GM13976 (cell line): ENCODE measurements around the gene CASP1.
"Not testable (repeated sequence)": the region's sequence is repeated elsewhere in the genome, so short reads cannot be mapped to it uniquely, and the experiment has no call there.

ENCODE experiments used
- DNase-seq: peaks from one replicate; pipeline ENCODE4 v3.0.0; 2012; ENCODE audit warnings: low spot score
- CTCF ChIP-seq: IDR thresholded peaks from 2 replicates; pipeline ENCODE4 v1.5.1; 2012; ENCODE audit warnings: borderline replicate concordance, mild to moderate bottlenecking; ENCODE audit not compliant: insufficient read depth; ENCODE audit errors: extremely low read depth, missing control alignments, control extremely low read depth
- in situ Hi-C: fragments of 300-500 bp; cut with MboI; formaldehyde crosslinking; loops from one replicate; pipeline ENCODE4 v1.12.0; 2022; ENCODE audit warnings: low sequenced_read_pairs, mixed read lengths, inconsistent platforms; ENCODE audit not compliant: unreplicated experiment

The CASP1 gene

GRCh38 chr11:105034813-105035620 lies at the start of gene CASP1:
TSS of gene CASP1 (minus strand) at chr11:105035144. CDS start at chr11:105035113, 31 bp downstream.
- DNase-seq: no peak
- in situ Hi-C loops: no loop called here
- TF ChIP-seq CTCF: no peak

- in situ Hi-C loops: no loop called here
- no peak for DNase-seq
- TF ChIP-seq CTCF: no peak
These were observed 46.6 kb upstream of the CASP1 start for GRCh38 chr11:105081412-105082150.

GRCh38 chr11:105080171-105080906 lies 45.4 kb upstream of the CASP1 start:
- DNase-seq, in situ Hi-C loops: not testable (repeated sequence)

- DNase-seq: no peak
- TF ChIP-seq CTCF: no peak
- in situ Hi-C loops: no loop called here
These were observed 43.3 kb upstream of the CASP1 start for GRCh38 chr11:105078283-105078682.

- in situ Hi-C loops, DNase-seq: not testable (repeated sequence)
These were observed 42.3 kb upstream of the CASP1 start for GRCh38 chr11:105077141-105077790.

GRCh38 chr11:105074166-105074530 lies 39.2 kb upstream of the CASP1 start:
- TF ChIP-seq CTCF: no peak
- no peak for DNase-seq
- in situ Hi-C loops: no loop called here

- TF ChIP-seq CTCF: no peak
- in situ Hi-C loops: no loop called here
- no peak for DNase-seq
These were observed 38.7 kb upstream of the CASP1 start for GRCh38 chr11:105073456-105074165.

GRCh38 chr11:105072080-105072479 lies 37.1 kb upstream of the CASP1 start:
- in situ Hi-C loops, DNase-seq: not testable (repeated sequence)
